GM12878 (cell line): Measurements from ENCODE around the gene ADGRL3. TPM values are rescaled to one million over a fixed set of nuclear protein-coding genes. Genes with fewer than 3 reads are reported as not detected.

Source experiments
- ATAC-seq: fragments of 200-7000 bp; cut with Tn5 transposase; 3 replicates; pipeline ENCODE4 v1.9.1; 2020; ENCODE audit warnings: mild to moderate bottlenecking, moderate library complexity
- BruUV-seq: library from RNA; stranded (reverse); fragments of 400-500 nt; replicated peaks from 2 replicates; lab custom pipeline; 2021; lab: Mats Ljungman, UMichigan
- CTCF ChIA-PET: fragments of 300-600 bp; sonication (Branson Sonifier 250); formaldehyde crosslinking; extraction: SDS; loops from one replicate; lab custom pipeline; 2021; ENCODE audit warnings: inconsistent platforms; lab: Yijun Ruan, JAX
- POLR2A ChIA-PET: fragments of 350-600 bp; formaldehyde crosslinking; extraction: SDS; loops from one replicate; lab custom pipeline; 2021; ENCODE audit warnings: inconsistent platforms; lab: Charles Lee
- RAD21 ChIA-PET: fragments of 300-600 bp; sonication (Branson Sonifier 250); formaldehyde crosslinking; loops from one replicate; lab custom pipeline; 2023; ENCODE audit warnings: antibody characterized with exemption; ENCODE audit not compliant: unreplicated experiment; lab: Charles Lee
- SMC1A ChIA-PET: fragments of 300-600 bp; sonication (Branson Sonifier 250); formaldehyde crosslinking; loops from one replicate; lab custom pipeline; 2023; ENCODE audit not compliant: unreplicated experiment, uncharacterized antibody; lab: Charles Lee
- DNase-seq: peaks from one replicate; pipeline ENCODE4 v3.0.0-alpha.2; 2011; ENCODE audit warnings: low read depth, low spot score
- FAIRE-seq: peaks from 3 replicates; lab custom pipeline; 2011; peaks lifted over from hg19 to GRCh38; lab: Jason Lieb, UNC
- H2AFZ ChIP-seq: 2 replicates; pipeline ENCODE4 v1.6.0; 2011; ENCODE audit warnings: low read depth, low read length, control low read depth; ENCODE audit not compliant: control insufficient read depth
- H3K27ac ChIP-seq: 2 replicates; pipeline ENCODE4 v1.5.1; 2011; ENCODE audit warnings: control low read depth; ENCODE audit not compliant: control insufficient read depth, insufficient read depth
- H3K27me3 ChIP-seq, 2 experiments: replicated peaks in 1 of 2; 2 replicates each; pipeline versions ENCODE4 v1.6.0 to v1.6.1; 2011; ENCODE audit warnings: low read length in 1 of 2; ENCODE audit not compliant: control insufficient read depth in 2 of 2, insufficient read depth in 2 of 2
- H3K36me3 ChIP-seq, 2 experiments: 2 replicates each; pipeline ENCODE4 v1.5.1; 2011; ENCODE audit warnings: low read length in 1 of 2; ENCODE audit not compliant: control insufficient read depth in 2 of 2, insufficient read depth in 2 of 2
- H3K4me1 ChIP-seq: 2 replicates; pipeline ENCODE4 v1.6.1; 2011; ENCODE audit warnings: mild to moderate bottlenecking, low read length, moderate library complexity, mixed read lengths; ENCODE audit not compliant: control insufficient read depth, insufficient read depth
- H3K4me2 ChIP-seq: 2 replicates; pipeline ENCODE4 v1.6.0; 2011; ENCODE audit warnings: control low read depth; ENCODE audit not compliant: control insufficient read depth, insufficient read depth
- H3K4me3 ChIP-seq: fragments of 200-600 bp; sonication (generic); 2 replicates; pipeline ENCODE4 v1.5.1; 2016
- H3K79me2 ChIP-seq: 2 replicates; pipeline ENCODE4 v1.6.0; 2011; ENCODE audit warnings: low read length; ENCODE audit not compliant: control insufficient read depth, insufficient read depth
- H3K9ac ChIP-seq: 2 replicates; pipeline ENCODE4 v1.8.0; 2011; ENCODE audit warnings: low read length, control low read depth, mixed read lengths; ENCODE audit not compliant: control insufficient read depth, insufficient read depth
- H3K9me3 ChIP-seq: replicated peaks from 3 replicates; pipeline ENCODE4 v1.5.1; 2011; ENCODE audit warnings: mild to moderate bottlenecking, low read length; ENCODE audit not compliant: control insufficient read depth, insufficient read depth
- H4K20me1 ChIP-seq: 2 replicates; pipeline ENCODE4 v1.6.0; 2011; ENCODE audit not compliant: control insufficient read depth, insufficient read depth
- BCL11A ChIP-seq: IDR thresholded peaks from 2 replicates; pipeline ENCODE4 v1.6.1; 2011; ENCODE audit warnings: low read depth, low read length
- CBX5 ChIP-seq: sonication (generic); IDR thresholded peaks from 2 replicates; pipeline ENCODE4 v1.6.1; 2016; ENCODE audit warnings: low read depth, moderate library complexity, mild to moderate bottlenecking, inconsistent platforms
- CEBPB ChIP-seq, 2 experiments: fragments of 150-350 bp in 1 of 2; IDR thresholded peaks; 2 replicates each; pipeline ENCODE4 v1.6.1; 2012 to 2014; ENCODE audit warnings: low read depth in 2 of 2, low read length in 2 of 2, borderline replicate concordance in 1 of 2, inconsistent platforms in 1 of 2
- FOXM1 ChIP-seq: IDR thresholded peaks from 2 replicates; pipeline ENCODE4 v1.6.1; 2012; ENCODE audit warnings: low read depth, mild to moderate bottlenecking, inconsistent platforms, low read length, moderate library complexity
- IKZF1 ChIP-seq: fragments of 450-650 bp; conservative IDR thresholded peaks from 2 replicates; pipeline ENCODE4 v1.6.1; 2017; ENCODE audit warnings: antibody characterized with exemption, mild to moderate bottlenecking
- IRF4 ChIP-seq: IDR thresholded peaks from 2 replicates; pipeline ENCODE4 v1.6.1; 2011; ENCODE audit warnings: low read depth, low read length
- LARP7 ChIP-seq: fragments of 450-650 bp; IDR thresholded peaks from 2 replicates; pipeline ENCODE4 v1.6.1; 2017; ENCODE audit warnings: mild to moderate bottlenecking
- MLLT1 ChIP-seq: fragments of 450-650 bp; IDR thresholded peaks from 2 replicates; pipeline ENCODE4 v1.6.1; 2016; ENCODE audit warnings: mild to moderate bottlenecking
- MYB ChIP-seq: fragments of 150-350 bp; IDR thresholded peaks from 2 replicates; pipeline ENCODE4 v1.6.1; 2014; ENCODE audit warnings: mild to moderate bottlenecking, low read depth, low read length, borderline replicate concordance
- SREBF2 ChIP-seq: IDR thresholded peaks from 2 replicates; pipeline ENCODE4 v1.6.1; 2012; ENCODE audit warnings: mild to moderate bottlenecking, low read length
- STAT1 ChIP-seq: fragments of 450-650 bp; conservative IDR thresholded peaks from 2 replicates; pipeline ENCODE4 v1.6.1; 2014; ENCODE audit warnings: antibody characterized with exemption, mild to moderate bottlenecking
- TCF12 ChIP-seq: IDR thresholded peaks from 2 replicates; pipeline ENCODE4 v1.6.1; 2011; ENCODE audit warnings: low read depth, mild to moderate bottlenecking, low read length
- ZNF24 ChIP-seq: fragments of 450-650 bp; IDR thresholded peaks from 2 replicates; pipeline ENCODE4 v1.6.1; 2017; ENCODE audit warnings: antibody characterized with exemption, mild to moderate bottlenecking
- ZNF687 ChIP-seq: fragments of 450-650 bp; IDR thresholded peaks from 2 replicates; pipeline ENCODE4 v1.6.1; 2017; ENCODE audit warnings: mild to moderate bottlenecking, moderate library complexity
- WGBS: methylation state at CpG from one replicate; pipeline ENCODE4 v1.1.6; 2016; ENCODE audit warnings: low lambda C conversion rate; ENCODE audit not compliant: insufficient replicate concordance, insufficient coverage; ENCODE audit errors: missing lambda C conversion rate; 5-methylcytosine and 5-hydroxymethylcytosine counted together
- in situ Hi-C: fragments of 300-500 bp; cut with MboI; formaldehyde crosslinking; loops from 9 replicates; pipeline ENCODE4 v1.14.3; 2018; ENCODE audit warnings: mixed read lengths
- intact Hi-C: fragments of 100-400 bp; cut with micrococcal nuclease; formaldehyde crosslinking; loops from one replicate; pipeline ENCODE4 v1.14.2; 2022; ENCODE audit not compliant: unreplicated experiment
- polyA plus RNA-seq, 11 experiments: library from polyadenylated mRNA; depleted of rRNA in 4 of 11; unstranded in 6 of 11; stranded (reverse) in 5 of 11; fragments of >200 nt; fragmentation: Nextera tagmentation in 4 of 11; fragmentation: Illumina TruSeq in 1 of 11; extraction: Ambion mirVana in 4 of 11; extraction: Trizol in 1 of 11; gene quantifications; 1 replicate in 1 of 11; 2 replicates in 10 of 11; pipeline versions ENCODE4 v1.2.1 to v1.2.3, GENCODE V29; 2011 to 2016; ENCODE audit warnings: inconsistent platforms in 2 of 11, missing spikeins in 2 of 11, low read depth in 1 of 11
- total RNA-seq, 4 experiments: library from RNA; depleted of rRNA in 3 of 4; stranded (reverse); fragments of >200 nt in 3 of 4; fragmentation: Illumina TruSeq in 1 of 4; extraction: Trizol in 1 of 4; gene quantifications; 2 replicates each; pipeline versions ENCODE4 v1.2.1 to v1.2.3, GENCODE V29; 2013 to 2021
- TF ChIP-seq, protein P1 (sequence below): fragments of 450-650 bp; formaldehyde crosslinking; IDR thresholded peaks from 2 replicates; pipeline ENCODE4 v1.5.0; 2022; ENCODE audit warnings: mild to moderate bottlenecking, missing genetic modification characterization
- TF ChIP-seq, protein P2 (sequence below): fragments of 450-650 bp; IDR thresholded peaks from 2 replicates; pipeline ENCODE4 v1.6.1; 2017; ENCODE audit warnings: low read depth, mild to moderate bottlenecking, moderate library complexity

Gene ADGRL3
- total and polyA plus RNA-seq, 10 of the 15 experiments (the other 5 are each of a cell fraction or from before 2014, with no cell fraction given): 1.1 TPM; not detected in 9

DNA sequence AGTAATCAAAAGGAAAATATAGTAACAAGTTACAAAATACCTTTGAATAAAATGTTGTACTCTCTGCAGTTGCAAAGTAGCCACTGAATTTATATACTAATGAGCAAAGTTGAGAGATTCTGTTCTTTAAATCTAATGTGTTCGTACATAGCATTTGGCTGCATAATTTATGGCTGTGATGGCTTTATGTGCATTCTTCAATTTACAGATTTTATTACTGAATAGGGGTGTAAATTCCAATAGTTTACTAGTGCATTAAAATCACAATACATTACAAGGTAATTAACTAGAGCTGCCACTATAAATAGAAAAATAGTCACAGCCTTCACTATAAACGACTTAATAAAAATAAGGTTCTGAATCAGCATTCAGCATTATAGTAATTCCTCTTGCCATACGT, 620.0 kb downstream of the ADGRL3 start:
- no peak overlapping the region for H3K4me3 ChIP-seq
- ATAC-seq (no peak), FAIRE-seq (no peak), DNase-seq (no peak)
- no peaks in the 10 kb centered on the region for H3K79me2 ChIP-seq
- H3K4me2 ChIP-seq: no peak overlapping the region
- no peaks in the 10 kb centered on the region for H4K20me1 ChIP-seq
- POLR2A ChIA-PET: no interaction called here
- CTCF ChIA-PET: no interaction called here
- no peaks in the 10 kb centered on the region for H3K9me3 ChIP-seq
- no peak overlapping the region for H3K27ac ChIP-seq
- SMC1A ChIA-PET: no interaction called here
- in situ Hi-C loops: no loop called here
- BruUV-seq: no TSS peak
- RAD21 ChIA-PET: no interaction called here
- H3K9ac ChIP-seq: no peak overlapping the region
- no peak overlapping the region for H2AFZ ChIP-seq
- H3K36me3 ChIP-seq: no peaks in the 10 kb centered on the region
- 29% methylated on average over 3 of the region's 3 CpGs for WGBS
- no peak for TF ChIP-seq IRF4
- no peak for TF ChIP-seq MLLT1
- TF ChIP-seq ZNF24: no peak
- TF ChIP-seq, protein P1, sequence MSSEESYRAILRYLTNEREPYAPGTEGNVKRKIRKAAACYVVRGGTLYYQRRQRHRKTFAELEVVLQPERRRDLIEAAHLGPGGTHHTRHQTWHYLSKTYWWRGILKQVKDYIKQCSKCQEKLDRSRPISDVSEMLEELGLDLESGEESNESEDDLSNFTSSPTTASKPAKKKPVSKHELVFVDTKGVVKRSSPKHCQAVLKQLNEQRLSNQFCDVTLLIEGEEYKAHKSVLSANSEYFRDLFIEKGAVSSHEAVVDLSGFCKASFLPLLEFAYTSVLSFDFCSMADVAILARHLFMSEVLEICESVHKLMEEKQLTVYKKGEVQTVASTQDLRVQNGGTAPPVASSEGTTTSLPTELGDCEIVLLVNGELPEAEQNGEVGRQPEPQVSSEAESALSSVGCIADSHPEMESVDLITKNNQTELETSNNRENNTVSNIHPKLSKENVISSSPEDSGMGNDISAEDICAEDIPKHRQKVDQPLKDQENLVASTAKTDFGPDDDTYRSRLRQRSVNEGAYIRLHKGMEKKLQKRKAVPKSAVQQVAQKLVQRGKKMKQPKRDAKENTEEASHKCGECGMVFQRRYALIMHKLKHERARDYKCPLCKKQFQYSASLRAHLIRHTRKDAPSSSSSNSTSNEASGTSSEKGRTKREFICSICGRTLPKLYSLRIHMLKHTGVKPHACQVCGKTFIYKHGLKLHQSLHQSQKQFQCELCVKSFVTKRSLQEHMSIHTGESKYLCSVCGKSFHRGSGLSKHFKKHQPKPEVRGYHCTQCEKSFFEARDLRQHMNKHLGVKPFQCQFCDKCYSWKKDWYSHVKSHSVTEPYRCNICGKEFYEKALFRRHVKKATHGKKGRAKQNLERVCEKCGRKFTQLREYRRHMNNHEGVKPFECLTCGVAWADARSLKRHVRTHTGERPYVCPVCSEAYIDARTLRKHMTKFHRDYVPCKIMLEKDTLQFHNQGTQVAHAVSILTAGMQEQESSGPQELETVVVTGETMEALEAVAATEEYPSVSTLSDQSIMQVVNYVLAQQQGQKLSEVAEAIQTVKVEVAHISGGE (CRISPR knock-in tag): no peak
- TF ChIP-seq STAT1: no peak
- TF ChIP-seq, protein P2, sequence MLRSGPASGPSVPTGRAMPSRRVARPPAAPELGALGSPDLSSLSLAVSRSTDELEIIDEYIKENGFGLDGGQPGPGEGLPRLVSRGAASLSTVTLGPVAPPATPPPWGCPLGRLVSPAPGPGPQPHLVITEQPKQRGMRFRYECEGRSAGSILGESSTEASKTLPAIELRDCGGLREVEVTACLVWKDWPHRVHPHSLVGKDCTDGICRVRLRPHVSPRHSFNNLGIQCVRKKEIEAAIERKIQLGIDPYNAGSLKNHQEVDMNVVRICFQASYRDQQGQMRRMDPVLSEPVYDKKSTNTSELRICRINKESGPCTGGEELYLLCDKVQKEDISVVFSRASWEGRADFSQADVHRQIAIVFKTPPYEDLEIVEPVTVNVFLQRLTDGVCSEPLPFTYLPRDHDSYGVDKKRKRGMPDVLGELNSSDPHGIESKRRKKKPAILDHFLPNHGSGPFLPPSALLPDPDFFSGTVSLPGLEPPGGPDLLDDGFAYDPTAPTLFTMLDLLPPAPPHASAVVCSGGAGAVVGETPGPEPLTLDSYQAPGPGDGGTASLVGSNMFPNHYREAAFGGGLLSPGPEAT: no peak
- TF ChIP-seq BCL11A: no peak
- TF ChIP-seq IKZF1: no peak
- no peak for TF ChIP-seq FOXM1
- TF ChIP-seq SREBF2: no peak
- no peak for TF ChIP-seq MYB
- TF ChIP-seq TCF12: no peak
- TF ChIP-seq CEBPB (IDR thresholded peaks at IDR 0.05; ENCODE audit: borderline replicate concordance in 1 of 2, low read depth in 2 of 2, low read length in 2 of 2): no peak
- TF ChIP-seq LARP7: no peak
- TF ChIP-seq CBX5: no peak
- TF ChIP-seq ZNF687: no peak
- TF ChIP-seq, all 136 proteins: peak for 0
- no peaks in the 10 kb centered on the region for H3K27me3 ChIP-seq
- no peaks in the 10 kb centered on the region for H3K4me1 ChIP-seq
- intact Hi-C loops: no loop called here
